UCSD-AML1 (cell line): ENCODE results near the gene PLXND1.
"Not testable (repeated sequence)": the region's sequence is repeated elsewhere in the genome, so short reads cannot be mapped to it uniquely, and the experiment has no call there.

ENCODE experiments used
- DNase-seq: peaks from one replicate; lab custom pipeline; 2025; ENCODE audit not compliant: unreplicated experiment; lab: John Stamatoyannopoulos, UW

The PLXND1 gene

GRCh38 chr3:129529436-129530210 is 76.9 kb downstream of the PLXND1 start:
- DNase-seq: no peak

- DNase-seq: no peak
Measured at GRCh38 chr3:129528589-129529100, 77.8 kb downstream of the PLXND1 start, which contains the start of gene RHO. RHO (plus strand) TSS chr3:129528639; CDS start chr3:129528734, 95 bp downstream.

GRCh38 chr3:129527262-129527661 is 79.2 kb downstream of the PLXND1 start:
- DNase-seq: no peak

DNA sequence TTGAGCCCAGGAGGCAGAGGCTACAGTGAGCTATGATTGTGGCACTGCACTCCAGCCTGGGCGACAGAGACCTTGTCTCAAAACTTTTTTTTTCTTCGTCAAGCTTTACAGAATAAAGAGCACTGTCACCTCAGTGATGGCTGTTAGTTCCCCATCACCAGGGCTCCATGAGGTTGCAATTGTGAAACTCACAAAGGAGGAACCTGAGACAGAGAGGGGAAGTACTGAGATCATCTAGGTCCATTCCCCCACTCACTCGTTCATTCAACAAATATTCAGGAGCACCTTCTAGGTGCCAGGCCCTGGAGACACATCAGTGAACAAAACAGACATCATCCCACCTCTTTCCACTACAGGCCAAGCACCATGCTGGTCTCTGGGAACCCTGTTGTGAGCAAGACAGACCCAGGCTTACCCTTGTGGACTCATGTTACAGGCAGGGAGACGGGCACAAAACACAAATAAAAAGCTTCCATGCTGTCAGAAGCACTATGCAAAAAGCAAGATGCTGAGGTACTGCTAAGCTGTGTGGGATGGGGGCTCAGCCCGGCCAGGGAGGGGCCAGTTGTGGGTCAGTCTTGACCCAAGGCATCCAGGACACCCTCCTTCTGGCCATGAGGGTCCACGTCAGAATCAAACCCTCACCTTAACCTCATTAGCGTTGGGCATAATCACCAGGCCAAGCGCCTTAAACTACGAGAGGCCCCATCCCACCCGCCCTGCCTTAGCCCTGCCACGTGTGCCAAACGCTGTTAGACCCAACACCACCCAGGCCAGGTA is 80.2 kb downstream of the PLXND1 start:
- no peak for DNase-seq

GRCh38 chr3:129525341-129525968 is 81.0 kb downstream of the PLXND1 start:
- no peak for DNase-seq

DNA sequence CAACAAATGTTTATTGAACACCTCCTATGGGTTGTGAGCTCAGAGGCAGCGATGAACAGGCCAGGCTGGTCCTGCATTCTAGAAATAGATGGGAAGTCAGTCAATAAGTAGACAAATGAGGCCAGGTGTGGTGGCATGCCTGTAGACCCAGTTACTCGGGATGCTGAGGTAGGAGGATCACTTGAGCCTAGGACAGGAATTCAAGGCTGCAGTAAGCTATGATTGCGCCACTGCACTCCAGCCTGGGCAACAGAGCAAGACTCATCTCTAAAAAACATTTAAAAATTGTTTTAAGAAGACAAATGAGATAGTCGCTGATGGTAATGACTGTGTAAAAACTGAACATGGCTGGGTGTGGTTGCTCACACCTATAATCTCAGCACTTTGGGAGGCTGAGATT is 82.4 kb downstream of the PLXND1 start:
- no peak for DNase-seq

GRCh38 chr3:129522953-129523352 is 83.5 kb downstream of the PLXND1 start:
- DNase-seq: no peak

GRCh38 chr3:129521611-129522010 is 84.9 kb downstream of the PLXND1 start:
- DNase-seq: no peak

- DNase-seq: no peak
Measured at GRCh38 chr3:129520960-129521359, 85.5 kb downstream of the PLXND1 start.

- no peak for DNase-seq
Measured at GRCh38 chr3:129519896-129520715, 86.4 kb downstream of the PLXND1 start.

DNA sequence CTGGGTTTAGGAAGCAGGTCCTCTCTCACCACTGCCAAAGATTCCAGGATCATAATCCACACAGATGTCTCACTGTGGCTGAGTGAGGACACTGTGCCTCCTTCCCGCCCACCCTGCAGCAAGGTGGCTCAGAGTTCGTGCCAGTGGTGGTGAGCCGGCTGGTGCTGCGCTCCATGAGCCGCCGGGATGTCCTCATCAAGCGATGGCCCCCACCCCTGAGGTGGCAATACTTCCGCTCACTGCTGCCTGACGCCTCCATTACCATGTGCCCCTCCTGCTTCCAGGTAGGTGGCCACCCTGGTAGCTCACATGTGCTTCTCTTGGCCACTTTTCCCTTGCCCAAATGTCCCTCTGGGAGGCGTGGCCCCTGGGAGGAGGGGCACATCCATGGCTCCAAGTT is 87.0 kb downstream of the PLXND1 start:
- DNase-seq: no peak

GRCh38 chr3:129518581-129518980 is 87.9 kb downstream of the PLXND1 start:
- no peak for DNase-seq

GRCh38 chr3:129518038-129518561 is 88.4 kb downstream of the PLXND1 start:
- DNase-seq: no peak

DNA sequence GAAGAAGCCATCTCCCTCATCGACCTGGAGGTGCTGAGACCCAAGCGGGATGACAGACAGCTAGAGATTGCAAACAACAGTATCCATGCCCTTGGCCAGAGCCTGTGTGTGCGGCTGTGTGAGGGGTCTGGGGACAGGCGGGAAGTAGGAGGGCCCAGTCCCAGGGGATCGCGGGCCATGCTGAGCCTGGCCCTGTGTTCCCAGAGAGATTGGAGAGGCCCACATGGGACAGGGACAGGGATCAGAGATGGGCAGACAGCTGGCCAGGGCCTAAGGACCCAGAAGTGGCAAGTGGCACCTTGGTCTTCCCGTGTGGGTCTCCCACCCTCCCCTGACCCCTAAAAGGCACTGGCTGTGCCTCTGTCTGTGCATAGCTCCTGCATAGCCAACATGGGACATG is 89.0 kb downstream of the PLXND1 start:
- no peak for DNase-seq

GRCh38 chr3:129515821-129516432 is 90.5 kb downstream of the PLXND1 start:
- DNase-seq: not testable (repeated sequence)

- not testable (repeated sequence) for DNase-seq
Measured at GRCh38 chr3:129515108-129515820, 91.2 kb downstream of the PLXND1 start.

- DNase-seq: no peak
Measured at GRCh38 chr3:129514563-129514962, 91.9 kb downstream of the PLXND1 start.

DNA sequence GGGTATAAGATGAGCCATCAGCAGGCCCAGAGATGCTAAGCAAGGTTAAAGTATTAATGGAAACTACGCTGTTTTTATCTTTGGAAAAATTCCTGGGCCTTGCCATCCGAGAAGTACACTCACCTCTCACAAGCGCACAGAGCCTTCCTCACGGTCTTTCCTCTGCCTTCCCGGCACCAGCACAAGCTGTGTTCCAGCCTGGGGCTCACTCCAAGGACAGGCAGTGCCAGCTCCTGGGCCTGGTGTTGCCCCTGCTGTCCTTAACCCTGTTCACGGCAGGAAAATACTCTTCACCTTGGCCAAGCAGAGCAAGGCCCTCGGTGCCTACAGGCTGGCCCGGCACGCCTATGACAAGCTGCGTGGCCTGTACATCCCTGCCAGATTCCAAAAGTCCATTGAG is 92.4 kb downstream of the PLXND1 start:
- no peak for DNase-seq

GRCh38 chr3:129513705-129514104 is 92.8 kb downstream of the PLXND1 start:
- no peak for DNase-seq
